K562 (cell line): ENCODE data around the gene ZFP92. TPM values are rescaled to one million over a fixed set of nuclear protein-coding genes. Genes with fewer than 3 reads are reported as not detected.

Experiments used
- ATF4 ChIP-seq: fragments of 450-650 bp; formaldehyde crosslinking; IDR thresholded peaks from 2 replicates; pipeline ENCODE4 v1.4.0; 2022; ENCODE audit warnings: mild to moderate bottlenecking, moderate library complexity
- ATF7 ChIP-seq: fragments of 450-650 bp; IDR thresholded peaks from 2 replicates; pipeline ENCODE4 v1.7.1; 2014; ENCODE audit warnings: mild to moderate bottlenecking, moderate library complexity
- BACH1 ChIP-seq: fragments of 200-800 bp; sonication (Bioruptor generic); IDR thresholded peaks from 2 replicates; pipeline ENCODE4 v1.6.1; 2016; ENCODE audit warnings: missing genetic modification characterization, missing compliant biosample characterization
- CREM ChIP-seq: IDR thresholded peaks from 2 replicates; pipeline ENCODE4 v1.6.1; 2014; ENCODE audit warnings: antibody characterized with exemption, low read depth
- DMBX1 ChIP-seq: fragments of 250-450 bp; sonication (Bioruptor Pico); IDR thresholded peaks from 2 replicates; pipeline ENCODE4 v1.8.0; 2022; ENCODE audit warnings: inconsistent platforms, mild to moderate bottlenecking, moderate library complexity, borderline replicate concordance
- FOXJ2 ChIP-seq: fragments of 200-800 bp; sonication (Bioruptor generic); IDR thresholded peaks from 2 replicates; pipeline ENCODE4 v1.6.1; 2016; ENCODE audit warnings: missing genetic modification characterization, missing compliant biosample characterization
- FOXP1 ChIP-seq: sonication (generic); formaldehyde crosslinking; IDR thresholded peaks from 2 replicates; pipeline ENCODE4 v1.8.0; 2022; ENCODE audit warnings: mild to moderate bottlenecking, missing genetic modification reagents
- HDAC3 ChIP-seq: fragments of 450-650 bp; IDR thresholded peaks from 2 replicates; pipeline ENCODE4 v1.6.1; 2018; ENCODE audit warnings: borderline replicate concordance, mild to moderate bottlenecking, moderate library complexity; ENCODE audit not compliant: partially characterized antibody
- KLF6 ChIP-seq: fragments of 250-450 bp; sonication (Bioruptor Pico); IDR thresholded peaks from 2 replicates; pipeline ENCODE4 v1.4.0; 2020; ENCODE audit warnings: mild to moderate bottlenecking, moderate library complexity, borderline replicate concordance
- MTA2 ChIP-seq: fragments of 450-650 bp; IDR thresholded peaks from 2 replicates; pipeline ENCODE4 v1.6.1; 2016; ENCODE audit warnings: low read depth
- NFIC ChIP-seq: fragments of 450-650 bp; IDR thresholded peaks from 2 replicates; pipeline ENCODE4 v1.6.1; 2017; ENCODE audit warnings: mild to moderate bottlenecking, inconsistent platforms
- NFIX ChIP-seq: fragments of 250-450 bp; sonication (Bioruptor Pico); IDR thresholded peaks from 2 replicates; pipeline ENCODE4 v1.4.0; 2020; ENCODE audit warnings: low read depth, mild to moderate bottlenecking, moderate library complexity
- NFRKB ChIP-seq: fragments of 450-650 bp; IDR thresholded peaks from 2 replicates; pipeline ENCODE4 v1.6.1; 2016; ENCODE audit warnings: low read depth
- PKNOX1 ChIP-seq: fragments of 450-650 bp; IDR thresholded peaks from 2 replicates; pipeline ENCODE4 v1.6.1; 2016
- PYGO2 ChIP-seq: fragments of 450-650 bp; IDR thresholded peaks from 2 replicates; pipeline ENCODE4 v1.6.1; 2016; ENCODE audit warnings: mild to moderate bottlenecking, missing genetic modification characterization, moderate library complexity, missing compliant biosample characterization
- TAF15 ChIP-seq: fragments of 200-400 bp; formaldehyde crosslinking; IDR thresholded peaks from 2 replicates; pipeline ENCODE4 v1.6.1; 2017; ENCODE audit warnings: mild to moderate bottlenecking, low read depth, low read length, moderate library complexity
- TEAD4 ChIP-seq, 2 experiments: sonication (generic) in 1 of 2; formaldehyde crosslinking in 1 of 2; IDR thresholded peaks; 2 replicates each; pipeline versions ENCODE4 v1.6.1 to v1.8.0; 2012 to 2022; ENCODE audit warnings: borderline replicate concordance in 1 of 2, inconsistent platforms in 1 of 2, low read length in 1 of 2, mild to moderate bottlenecking in 1 of 2, missing genetic modification reagents in 1 of 2
- ZNF175 ChIP-seq: fragments of 200-800 bp; sonication (Bioruptor generic); IDR thresholded peaks from 2 replicates; pipeline ENCODE4 v1.6.1; 2016; ENCODE audit warnings: low read depth, mild to moderate bottlenecking, missing genetic modification characterization, missing compliant biosample characterization
- ZNF551 ChIP-seq: fragments of 250-450 bp; sonication (Bioruptor Pico); IDR thresholded peaks from 2 replicates; pipeline ENCODE4 v1.5.0; 2021; ENCODE audit warnings: mild to moderate bottlenecking, moderate library complexity
- ZNF583 ChIP-seq: fragments of 250-450 bp; sonication (Bioruptor Pico); IDR thresholded peaks from 2 replicates; pipeline ENCODE4 v1.4.0; 2020
- ZNF785 ChIP-seq: fragments of 250-450 bp; sonication (Bioruptor Pico); IDR thresholded peaks from 2 replicates; pipeline ENCODE4 v1.4.0; 2020; ENCODE audit warnings: mild to moderate bottlenecking
- ZSCAN32 ChIP-seq: fragments of 450-650 bp; formaldehyde crosslinking; IDR thresholded peaks from 2 replicates; pipeline ENCODE4 v1.4.0; 2020; ENCODE audit warnings: mild to moderate bottlenecking, moderate library complexity
- polyA plus RNA-seq, 8 experiments: library from polyadenylated mRNA; depleted of rRNA in 4 of 8; stranded (reverse) in 5 of 8; unstranded in 3 of 8; fragments of >200 nt; fragmentation: Nextera tagmentation in 2 of 8; fragmentation: Illumina TruSeq in 1 of 8; extraction: Ambion mirVana in 2 of 8; extraction: Trizol in 1 of 8; gene quantifications; 2 replicates each; pipeline versions ENCODE4 v1.2.1 to v1.2.3, GENCODE V29; 2011 to 2014; ENCODE audit warnings: inconsistent platforms in 1 of 8, missing spikeins in 1 of 8
- total RNA-seq, 7 experiments: library from RNA; depleted of rRNA in 6 of 7; stranded (reverse); fragments of >200 nt in 6 of 7; fragmentation: Illumina TruSeq in 2 of 7; extraction: Trizol in 2 of 7; gene quantifications; 2 replicates each; pipeline versions ENCODE4 v1.2.1 to v1.2.3, GENCODE V29; 2011 to 2021; ENCODE audit warnings: low replicate concordance in 1 of 7
- TF ChIP-seq, protein P1 (sequence below), 3 experiments: fragments of 200-800 bp in 1 of 3; sonication (Bioruptor generic) in 1 of 3; sonication (generic) in 1 of 3; formaldehyde crosslinking in 1 of 3; IDR thresholded peaks; 2 replicates each; pipeline versions ENCODE4 v1.6.1 to v1.8.0; 2016 to 2022; ENCODE audit warnings: mild to moderate bottlenecking in 2 of 3, missing compliant biosample characterization in 2 of 3, missing genetic modification characterization in 2 of 3, missing genetic modification reagents in 1 of 3
- TF ChIP-seq, protein P2 (sequence below): fragments of 250-450 bp; sonication (Bioruptor Pico); IDR thresholded peaks from 2 replicates; pipeline ENCODE4 v1.4.0; 2020; ENCODE audit warnings: mild to moderate bottlenecking, moderate library complexity

ZFP92 gene
- total and polyA plus RNA-seq, 9 of the 15 experiments (the other 6 are each of a cell fraction or from before 2014, with no cell fraction given) = 0.32 to 3.3 (median 1.8) TPM

- TF ChIP-seq ATF4 (CRISPR knock-in tag) (no peak), NFIC (peak; percentile 94), HDAC3 (no peak), KLF6 (CRISPR knock-in tag) (peak; percentile 39; the same call in 1 of the 2 replicates), ZNF583 (CRISPR knock-in tag) (peak; percentile 30; the same call in 1 of the 2 replicates), DMBX1 (peak; percentile 42; the same call in 1 of the 2 replicates), PKNOX1 (peak; percentile 95), PYGO2 (tag) (0 out of 2 replicates have a peak, but pooled peaks have one; percentile 4), ZNF785 (no peak), ZNF175 (CRISPR knock-in tag) (peak; percentile 87; the same call in 1 of the 2 replicates), TAF15 (no peak), NFRKB (0 out of 2 replicates have a peak, but pooled peaks have one; percentile 55), ZNF551 (CRISPR knock-in tag) (no peak), FOXP1 (no peak), BACH1 (tag) (peak; percentile 78; the same call in 1 of the 2 replicates), FOXJ2 (tag) (peak; percentile 85), MTA2 (no peak), NFIX (peak; percentile 9; the same call in 1 of the 2 replicates), ATF7 (no peak), ZSCAN32 (CRISPR knock-in tag) (no peak), CREM (peak; percentile 57; the same call in 1 of the 2 replicates), TEAD4 (IDR thresholded peaks at IDR 0.05; ENCODE audit: low read length) (peak; percentile 23; the same call in 1 of the 2 replicates), TEAD4 (CRISPR knock-in tag; IDR thresholded peaks at IDR 0.05; ENCODE audit: borderline replicate concordance) (no peak)
- TF ChIP-seq, protein P1, sequence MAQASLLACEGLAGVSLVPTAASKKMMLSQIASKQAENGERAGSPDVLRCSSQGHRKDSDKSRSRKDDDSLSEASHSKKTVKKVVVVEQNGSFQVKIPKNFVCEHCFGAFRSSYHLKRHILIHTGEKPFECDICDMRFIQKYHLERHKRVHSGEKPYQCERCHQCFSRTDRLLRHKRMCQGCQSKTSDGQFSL (CRISPR knock-in tag; IDR thresholded peaks at IDR 0.05) = no peak
- TF ChIP-seq, protein P1 (tag; IDR thresholded peaks at IDR 0.05) = no peak
- TF ChIP-seq, protein P2, sequence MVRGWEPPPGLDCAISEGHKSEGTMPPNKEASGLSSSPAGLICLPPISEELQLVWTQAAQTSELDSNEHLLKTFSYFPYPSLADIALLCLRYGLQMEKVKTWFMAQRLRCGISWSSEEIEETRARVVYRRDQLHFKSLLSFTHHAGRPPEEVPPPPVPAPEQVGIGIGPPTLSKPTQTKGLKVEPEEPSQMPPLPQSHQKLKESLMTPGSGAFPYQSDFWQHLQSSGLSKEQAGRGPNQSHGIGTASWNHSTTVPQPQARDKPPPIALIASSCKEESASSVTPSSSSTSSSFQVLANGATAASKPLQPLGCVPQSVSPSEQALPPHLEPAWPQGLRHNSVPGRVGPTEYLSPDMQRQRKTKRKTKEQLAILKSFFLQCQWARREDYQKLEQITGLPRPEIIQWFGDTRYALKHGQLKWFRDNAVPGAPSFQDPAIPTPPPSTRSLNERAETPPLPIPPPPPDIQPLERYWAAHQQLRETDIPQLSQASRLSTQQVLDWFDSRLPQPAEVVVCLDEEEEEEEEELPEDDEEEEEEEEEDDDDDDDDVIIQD (CRISPR knock-in tag) = 0 out of 2 replicates have a peak, but pooled peaks have one; percentile 43
These were observed 31.2 kb upstream of the ZFP92 start (continued) for GRCh38 chrX:153379971-153380581.
